ENCODE data around the gene KATNB1.

DNA sequence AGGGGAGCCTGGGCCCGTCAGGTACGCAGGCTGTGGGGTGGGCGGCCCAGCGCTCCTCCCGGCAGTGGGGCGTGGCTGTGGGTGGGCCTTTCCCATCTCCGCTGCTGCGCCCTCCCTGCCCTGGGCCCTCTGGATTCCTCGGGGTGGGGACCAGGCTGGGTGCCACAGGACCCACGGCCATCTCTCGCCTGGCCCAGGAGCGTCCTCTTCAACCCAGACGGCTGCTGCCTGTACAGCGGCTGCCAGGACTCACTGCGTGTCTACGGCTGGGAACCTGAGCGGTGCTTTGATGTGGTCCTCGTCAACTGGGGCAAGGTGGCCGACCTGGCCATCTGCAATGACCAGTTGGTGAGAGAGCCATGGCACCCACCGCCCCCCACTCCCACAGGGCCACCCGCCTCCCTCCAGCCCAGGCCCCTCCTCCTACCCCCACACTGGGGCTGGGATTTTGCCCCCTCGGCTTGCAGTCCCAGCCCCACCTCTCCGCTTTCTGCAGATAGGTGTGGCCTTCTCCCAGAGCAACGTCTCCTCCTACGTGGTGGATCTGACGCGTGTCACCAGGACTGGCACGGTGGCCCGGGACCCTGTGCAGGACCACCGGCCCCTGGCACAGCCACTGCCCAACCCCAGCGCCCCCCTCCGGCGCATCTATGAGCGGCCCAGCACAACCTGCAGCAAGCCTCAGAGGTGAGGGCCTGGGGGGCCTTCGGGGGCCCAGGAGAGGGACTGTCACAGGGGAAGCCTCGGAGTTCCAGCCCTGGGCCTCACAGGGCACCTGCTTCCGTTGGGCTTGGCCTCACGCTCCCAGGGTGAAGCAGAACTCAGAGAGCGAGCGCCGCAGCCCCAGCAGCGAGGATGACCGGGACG, 17.2 kb downstream of the KATNB1 start:
- TF ChIP-seq, protein P1, sequence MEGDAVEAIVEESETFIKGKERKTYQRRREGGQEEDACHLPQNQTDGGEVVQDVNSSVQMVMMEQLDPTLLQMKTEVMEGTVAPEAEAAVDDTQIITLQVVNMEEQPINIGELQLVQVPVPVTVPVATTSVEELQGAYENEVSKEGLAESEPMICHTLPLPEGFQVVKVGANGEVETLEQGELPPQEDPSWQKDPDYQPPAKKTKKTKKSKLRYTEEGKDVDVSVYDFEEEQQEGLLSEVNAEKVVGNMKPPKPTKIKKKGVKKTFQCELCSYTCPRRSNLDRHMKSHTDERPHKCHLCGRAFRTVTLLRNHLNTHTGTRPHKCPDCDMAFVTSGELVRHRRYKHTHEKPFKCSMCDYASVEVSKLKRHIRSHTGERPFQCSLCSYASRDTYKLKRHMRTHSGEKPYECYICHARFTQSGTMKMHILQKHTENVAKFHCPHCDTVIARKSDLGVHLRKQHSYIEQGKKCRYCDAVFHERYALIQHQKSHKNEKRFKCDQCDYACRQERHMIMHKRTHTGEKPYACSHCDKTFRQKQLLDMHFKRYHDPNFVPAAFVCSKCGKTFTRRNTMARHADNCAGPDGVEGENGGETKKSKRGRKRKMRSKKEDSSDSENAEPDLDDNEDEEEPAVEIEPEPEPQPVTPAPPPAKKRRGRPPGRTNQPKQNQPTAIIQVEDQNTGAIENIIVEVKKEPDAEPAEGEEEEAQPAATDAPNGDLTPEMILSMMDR (IDR thresholded peaks at IDR 0.05): no peak
- TF ChIP-seq SIN3A (IDR thresholded peaks at IDR 0.05; ENCODE audit: borderline replicate concordance, insufficient read depth, low read depth, low read length) (no peak), TCF7L2 (IDR thresholded peaks at IDR 0.05; ENCODE audit: low read depth, low read length) (no peak)
- TF ChIP-seq, protein P2, sequence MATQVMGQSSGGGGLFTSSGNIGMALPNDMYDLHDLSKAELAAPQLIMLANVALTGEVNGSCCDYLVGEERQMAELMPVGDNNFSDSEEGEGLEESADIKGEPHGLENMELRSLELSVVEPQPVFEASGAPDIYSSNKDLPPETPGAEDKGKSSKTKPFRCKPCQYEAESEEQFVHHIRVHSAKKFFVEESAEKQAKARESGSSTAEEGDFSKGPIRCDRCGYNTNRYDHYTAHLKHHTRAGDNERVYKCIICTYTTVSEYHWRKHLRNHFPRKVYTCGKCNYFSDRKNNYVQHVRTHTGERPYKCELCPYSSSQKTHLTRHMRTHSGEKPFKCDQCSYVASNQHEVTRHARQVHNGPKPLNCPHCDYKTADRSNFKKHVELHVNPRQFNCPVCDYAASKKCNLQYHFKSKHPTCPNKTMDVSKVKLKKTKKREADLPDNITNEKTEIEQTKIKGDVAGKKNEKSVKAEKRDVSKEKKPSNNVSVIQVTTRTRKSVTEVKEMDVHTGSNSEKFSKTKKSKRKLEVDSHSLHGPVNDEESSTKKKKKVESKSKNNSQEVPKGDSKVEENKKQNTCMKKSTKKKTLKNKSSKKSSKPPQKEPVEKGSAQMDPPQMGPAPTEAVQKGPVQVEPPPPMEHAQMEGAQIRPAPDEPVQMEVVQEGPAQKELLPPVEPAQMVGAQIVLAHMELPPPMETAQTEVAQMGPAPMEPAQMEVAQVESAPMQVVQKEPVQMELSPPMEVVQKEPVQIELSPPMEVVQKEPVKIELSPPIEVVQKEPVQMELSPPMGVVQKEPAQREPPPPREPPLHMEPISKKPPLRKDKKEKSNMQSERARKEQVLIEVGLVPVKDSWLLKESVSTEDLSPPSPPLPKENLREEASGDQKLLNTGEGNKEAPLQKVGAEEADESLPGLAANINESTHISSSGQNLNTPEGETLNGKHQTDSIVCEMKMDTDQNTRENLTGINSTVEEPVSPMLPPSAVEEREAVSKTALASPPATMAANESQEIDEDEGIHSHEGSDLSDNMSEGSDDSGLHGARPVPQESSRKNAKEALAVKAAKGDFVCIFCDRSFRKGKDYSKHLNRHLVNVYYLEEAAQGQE (IDR thresholded peaks at IDR 0.05; ENCODE audit: insufficient read depth in 1 of 2, low read depth in 2 of 2, low read length in 1 of 2): no peak
